Measurements from ENCODE around the gene ADD3. TPM values are rescaled to one million over a fixed set of nuclear protein-coding genes. Genes with fewer than 3 reads are reported as not detected.

ADD3 gene
- total and polyA plus RNA-seq, 2 donors (not counting 3 experiments of a cell fraction or from before 2014, with no cell fraction given): 14.9 to 55.2 TPM

DNA sequence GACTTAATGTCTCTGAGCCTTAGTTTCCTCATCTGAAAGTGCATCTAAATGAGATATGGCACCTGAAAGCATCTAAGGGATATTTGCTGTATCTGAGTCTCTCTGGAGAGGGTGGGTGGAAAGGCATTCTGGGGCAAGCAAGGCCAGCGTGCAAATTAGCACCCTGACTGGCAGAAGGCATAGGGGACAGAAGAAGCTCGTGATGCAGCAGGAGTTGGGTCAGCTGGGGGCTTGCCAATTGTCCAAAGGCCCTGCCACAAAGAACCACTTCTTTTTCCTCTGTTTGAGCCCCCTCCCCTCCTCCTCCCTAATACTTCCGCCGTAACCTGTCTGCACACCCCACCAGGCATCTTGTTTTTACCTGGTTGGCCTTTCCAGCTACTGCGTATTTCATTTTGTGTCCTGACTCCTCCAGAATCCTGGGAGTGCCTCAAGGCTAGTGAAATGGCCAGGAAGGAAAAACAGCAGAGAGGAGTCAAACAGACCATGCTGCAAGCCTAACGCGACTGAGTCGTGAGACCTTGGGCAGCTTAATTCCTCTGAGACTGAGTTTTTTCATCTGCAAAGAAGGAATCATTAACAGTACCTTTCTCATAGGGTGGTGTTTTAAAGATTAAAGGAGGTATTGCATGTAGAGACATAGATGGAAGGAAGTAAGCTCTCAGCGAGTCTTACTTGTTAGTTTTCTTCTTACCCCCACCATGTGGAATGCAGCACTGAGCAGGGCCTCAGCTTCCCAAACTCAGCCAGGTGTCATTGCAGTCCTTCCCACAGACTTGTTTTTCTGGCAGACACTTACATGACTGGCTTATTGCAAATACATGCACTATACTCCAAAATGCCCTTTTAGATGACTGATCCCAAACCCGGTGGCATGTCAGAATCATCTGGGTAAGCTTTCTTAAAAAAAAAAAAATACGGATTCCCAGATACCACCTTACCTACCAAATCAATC is 150.5 kb downstream of the ADD3 start:
- Histone ChIP-seq H3K4me3 (replicated peaks in 1 of 3; ENCODE audit: insufficient read depth in 1 of 3, low read depth in 1 of 3, low read length in 3 of 3) (no peak overlapping the region), H3K27ac (ENCODE audit: insufficient read depth, low read depth, low read length) (no peak overlapping the region), H3K4me2 (ENCODE audit: insufficient read depth, low read length) (no peak overlapping the region), H3K79me2 (ENCODE audit: control insufficient read depth, insufficient read depth, low read length) (no peaks in the 10 kb centered on the region), H3K9me3 (replicated peaks; ENCODE audit: control insufficient read depth, insufficient read depth, low read length) (no peaks in the 10 kb centered on the region), H3K9me1 (replicated peaks; ENCODE audit: control insufficient read depth, extremely low read depth, insufficient read depth, low read length) (no peaks in the 10 kb centered on the region), H3K36me3 (ENCODE audit: control insufficient read depth in 2 of 2, extremely low read depth in 1 of 2, insufficient read depth in 2 of 2, low read length in 2 of 2) (no peaks in the 10 kb centered on the region), H3K4me1 (ENCODE audit: control insufficient read depth, extremely low read depth, insufficient read depth, low read length) (no peaks in the 10 kb centered on the region), H3K27me3 (ENCODE audit: control insufficient read depth in 2 of 2, insufficient read depth in 2 of 2, low read length in 2 of 2) (peaks cover 2 to 6% of the 10 kb centered on the region in 2 experiments), H3K9ac (replicated peaks; ENCODE audit: extremely low read depth, insufficient read depth, low read length) (no peak overlapping the region), H2AFZ (ENCODE audit: low read depth, low read length) (no peak overlapping the region), H4K20me1 (replicated peaks; ENCODE audit: control insufficient read depth, extremely low read depth, insufficient read depth, low read length) (no peaks in the 10 kb centered on the region)
- dilution Hi-C loops (cut with MboI; ENCODE audit: extremely low pct_ligation_motif_present, low sequenced_read_pairs): no loop called here
- FAIRE-seq: no peak
- CTCF ChIA-PET: interaction anchor here (0.6 to 1.0 kb wide), 2 partner anchors 9 to 14 kb away, joined by 3 to 4 read pairs; no protein-coding TSS in a partner anchor
- POLR2A ChIA-PET: no interaction called here
- TF ChIP-seq POLR2A (IDR thresholded peaks at IDR 0.05; ENCODE audit: low read depth, low read length) (no peak), EZH2 (IDR thresholded peaks at IDR 0.05; ENCODE audit: borderline replicate concordance, low read depth, low read length, severe bottlenecking) (no peak), GATA2 (IDR thresholded peaks at IDR 0.05; ENCODE audit: insufficient read depth, insufficient read length, low read depth, low read length) (no peak), MAX (IDR thresholded peaks at IDR 0.05; ENCODE audit: insufficient read depth, insufficient read length) (no peak), POLR2AphosphoS5 (IDR thresholded peaks at IDR 0.05; ENCODE audit: insufficient read depth, low read depth, low read length) (no peak), FOS (IDR thresholded peaks at IDR 0.05; ENCODE audit: borderline replicate concordance, insufficient read depth, low read length) (no peak), MYC (IDR thresholded peaks at IDR 0.05; ENCODE audit: low read depth, low read length) (no peak), JUN (IDR thresholded peaks at IDR 0.05; ENCODE audit: borderline replicate concordance, insufficient read depth, insufficient read length, low read depth) (no peak)
- TF ChIP-seq, protein P1, sequence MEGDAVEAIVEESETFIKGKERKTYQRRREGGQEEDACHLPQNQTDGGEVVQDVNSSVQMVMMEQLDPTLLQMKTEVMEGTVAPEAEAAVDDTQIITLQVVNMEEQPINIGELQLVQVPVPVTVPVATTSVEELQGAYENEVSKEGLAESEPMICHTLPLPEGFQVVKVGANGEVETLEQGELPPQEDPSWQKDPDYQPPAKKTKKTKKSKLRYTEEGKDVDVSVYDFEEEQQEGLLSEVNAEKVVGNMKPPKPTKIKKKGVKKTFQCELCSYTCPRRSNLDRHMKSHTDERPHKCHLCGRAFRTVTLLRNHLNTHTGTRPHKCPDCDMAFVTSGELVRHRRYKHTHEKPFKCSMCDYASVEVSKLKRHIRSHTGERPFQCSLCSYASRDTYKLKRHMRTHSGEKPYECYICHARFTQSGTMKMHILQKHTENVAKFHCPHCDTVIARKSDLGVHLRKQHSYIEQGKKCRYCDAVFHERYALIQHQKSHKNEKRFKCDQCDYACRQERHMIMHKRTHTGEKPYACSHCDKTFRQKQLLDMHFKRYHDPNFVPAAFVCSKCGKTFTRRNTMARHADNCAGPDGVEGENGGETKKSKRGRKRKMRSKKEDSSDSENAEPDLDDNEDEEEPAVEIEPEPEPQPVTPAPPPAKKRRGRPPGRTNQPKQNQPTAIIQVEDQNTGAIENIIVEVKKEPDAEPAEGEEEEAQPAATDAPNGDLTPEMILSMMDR (IDR thresholded peaks at IDR 0.05; ENCODE audit: extremely low read depth in 1 of 2, insufficient read depth in 1 of 2, low read depth in 1 of 2, low read length in 2 of 2): no peak
- intact Hi-C loops (cut with micrococcal nuclease): no loop called here
- DNase-seq (ENCODE audit: low read depth, low spot score): no peak
- BruUV-seq (replicated peaks): no TSS peak
